HK-2 (cell line): Measurements from ENCODE around the gene ACAA2.

Source experiments
- DNase-seq: peaks from one replicate; pipeline ENCODE4 v3.0.0-alpha.2; 2018; ENCODE audit not compliant: unreplicated experiment

ACAA2 gene

DNA sequence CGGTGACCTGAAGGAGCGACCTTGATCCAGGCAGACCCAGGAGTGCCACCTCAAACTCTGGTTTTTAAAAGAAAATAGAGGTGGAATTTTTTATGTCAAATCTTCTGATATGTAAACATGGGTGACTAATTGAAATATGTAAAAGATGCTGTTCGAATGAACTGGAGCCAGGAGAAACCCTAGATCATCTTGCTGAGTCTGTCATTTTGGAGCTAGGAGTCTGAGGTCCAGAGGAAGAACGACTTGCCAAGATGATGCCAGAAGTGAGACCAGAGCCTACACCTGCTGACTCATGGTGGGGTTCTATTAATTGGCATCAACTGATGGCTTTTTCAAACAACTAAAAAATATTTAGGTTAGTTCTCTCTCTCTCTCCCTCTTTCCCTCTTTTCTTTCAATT is 74.1 kb downstream of the ACAA2 start:
- DNase-seq, result no peak

DNA sequence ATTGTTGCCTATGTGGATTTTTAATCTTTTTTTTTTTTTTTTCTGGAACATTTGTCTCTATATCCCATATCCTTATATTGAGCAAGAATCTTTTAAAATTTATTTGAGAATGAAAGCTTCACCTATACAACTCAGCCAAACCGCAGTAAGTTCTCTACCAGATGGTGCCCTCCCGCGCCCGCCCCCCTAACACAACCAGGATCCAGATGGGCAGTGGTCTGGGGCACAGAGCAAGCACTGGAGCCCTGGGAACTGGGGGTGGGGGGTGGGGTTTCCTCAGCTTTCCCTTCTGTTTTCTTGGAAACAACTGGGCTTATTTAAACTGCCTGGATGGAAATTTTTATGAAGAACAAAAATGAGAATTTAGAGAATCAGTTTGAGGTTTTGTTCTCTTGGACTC is 74.6 kb downstream of the ACAA2 start:
- DNase-seq, result no peak

DNA sequence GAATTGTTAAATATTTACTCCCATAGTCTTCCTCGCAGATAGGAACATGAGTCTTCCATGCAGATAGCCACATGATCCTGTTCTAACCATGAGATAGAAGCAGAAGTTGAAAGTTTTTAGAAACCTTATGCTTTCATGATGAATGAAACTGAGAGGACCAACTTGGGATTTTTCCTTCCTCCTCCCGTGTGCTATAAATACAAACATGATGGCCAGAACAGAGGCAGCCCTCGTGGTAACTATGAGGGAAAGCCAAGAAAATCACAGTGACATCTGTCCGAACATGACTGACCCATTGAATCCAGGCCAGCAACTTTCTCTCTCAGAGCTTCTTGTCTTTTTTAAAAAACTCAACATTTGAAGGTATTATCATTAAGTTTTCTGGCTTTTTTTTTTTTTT is 78.5 kb downstream of the ACAA2 start:
- DNase-seq, result no peak

DNA sequence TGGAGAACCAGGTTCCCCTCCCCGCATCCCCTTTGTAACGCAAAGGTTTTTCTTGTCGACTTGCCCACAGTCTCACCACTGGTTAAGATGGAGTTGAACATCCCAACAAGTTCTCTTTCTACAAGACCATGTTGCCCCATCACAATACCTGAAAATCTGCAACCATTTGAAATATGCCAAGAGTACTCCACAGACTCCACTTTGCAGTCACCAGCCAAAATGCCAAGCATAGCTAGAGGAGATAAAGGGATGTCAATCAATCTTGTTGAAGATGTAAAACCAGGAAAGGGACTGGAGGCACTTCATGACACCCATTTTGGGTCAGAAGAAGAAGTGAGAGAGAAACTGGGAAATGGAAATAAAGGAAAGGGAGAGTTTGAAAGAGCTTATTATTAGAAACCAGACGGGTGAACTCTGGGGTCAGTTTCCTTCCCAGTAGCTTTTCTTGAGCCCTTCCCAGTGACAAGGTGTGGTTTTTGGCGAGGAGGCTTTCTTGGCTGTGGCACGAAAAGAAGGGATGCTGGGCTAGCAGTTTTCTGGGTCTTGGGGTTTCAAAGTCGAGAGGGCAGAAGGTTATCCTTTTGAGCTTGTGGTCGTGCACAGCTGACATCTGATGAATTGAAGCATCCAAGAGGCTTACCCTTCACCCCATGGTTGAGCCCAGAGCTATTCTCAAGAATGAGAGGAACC is 79.3 kb downstream of the ACAA2 start:
- DNase-seq, result no peak

DNA sequence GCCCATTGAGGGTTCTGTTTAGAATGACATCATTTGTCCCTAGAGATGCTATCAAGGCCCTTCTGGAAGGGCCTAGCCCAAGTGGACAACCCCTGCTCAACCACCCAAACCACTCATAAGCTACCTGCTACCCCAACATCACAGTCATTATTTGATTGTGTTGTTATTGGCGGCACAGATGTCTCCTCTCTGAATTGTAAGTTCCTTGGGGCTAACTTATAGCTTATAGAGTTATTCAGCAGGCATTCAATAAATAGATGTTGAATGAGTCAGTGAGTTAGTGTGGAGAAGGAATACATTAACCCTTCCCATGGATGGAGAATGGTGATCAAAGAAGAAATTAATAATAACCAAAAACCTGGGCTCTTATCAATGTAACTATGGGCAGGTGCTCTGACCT is 80.0 kb downstream of the ACAA2 start:
- no peak for DNase-seq
